HCT116 (cell line): ENCODE data around the gene LRRC4C.

Source experiments
- CBX3 ChIP-seq: IDR thresholded peaks from 2 replicates; pipeline ENCODE4 v1.6.1; 2012; ENCODE audit warnings: low read depth
- CEBPB ChIP-seq: IDR thresholded peaks from 2 replicates; pipeline ENCODE4 v1.6.1; 2012; ENCODE audit warnings: low read depth
- EZH2 ChIP-seq: fragments of 200-600 bp; sonication (generic); IDR thresholded peaks from 2 replicates; pipeline ENCODE4 v1.6.1; 2017; ENCODE audit warnings: antibody characterized with exemption, mixed run types
- POLR2A ChIP-seq: IDR thresholded peaks from 2 replicates; pipeline ENCODE4 v1.7.0; 2011; ENCODE audit warnings: borderline replicate concordance; ENCODE audit not compliant: insufficient read depth, insufficient read length; ENCODE audit errors: extremely low read depth
- POLR2AphosphoS5 ChIP-seq: IDR thresholded peaks from 2 replicates; pipeline ENCODE4 v1.6.1; 2011; ENCODE audit warnings: mild to moderate bottlenecking, low read depth, low read length, moderate library complexity
- SP1 ChIP-seq: IDR thresholded peaks from 2 replicates; pipeline ENCODE4 v1.6.1; 2012; ENCODE audit warnings: low read depth
- YY1 ChIP-seq: IDR thresholded peaks from 2 replicates; pipeline ENCODE4 v1.6.1; 2011; ENCODE audit warnings: low read length, low read depth, moderate library complexity, mild to moderate bottlenecking; ENCODE audit not compliant: insufficient replicate concordance; ENCODE audit errors: extremely low read depth
- ZFX ChIP-seq: fragments of 450-650 bp; IDR thresholded peaks from 2 replicates; pipeline ENCODE4 v1.6.1; 2017
- ZNF274 ChIP-seq: fragments of 200-500 bp; sonication (Bioruptor generic); IDR thresholded peaks from 2 replicates; pipeline ENCODE4 v1.6.1; 2014; ENCODE audit warnings: mild to moderate bottlenecking, low read depth, low read length, inconsistent platforms
- TF ChIP-seq, protein P1 (sequence below), 3 experiments: fragments of 200-600 bp in 1 of 3; sonication (generic) in 1 of 3; IDR thresholded peaks in 2 of 3; conservative IDR thresholded peaks in 1 of 3; 2 replicates each; pipeline ENCODE4 v1.5.1; 2012 to 2017; ENCODE audit warnings: low read depth in 2 of 3, low read length in 2 of 3, antibody characterized with exemption in 1 of 3, borderline replicate concordance in 1 of 3, control low read depth in 1 of 3, mild to moderate bottlenecking in 1 of 3, mixed read lengths in 1 of 3, mixed run types in 1 of 3, moderate library complexity in 1 of 3; ENCODE audit not compliant: insufficient read depth in 1 of 3
- TF ChIP-seq, protein P2 (sequence below): IDR thresholded peaks from 2 replicates; pipeline ENCODE4 v1.6.1; 2012; ENCODE audit warnings: low read depth
- TF ChIP-seq, protein P3 (sequence below): IDR thresholded peaks from 2 replicates; pipeline ENCODE4 v1.6.1; 2011; ENCODE audit warnings: mild to moderate bottlenecking, low read length, moderate library complexity; ENCODE audit not compliant: insufficient replicate concordance; ENCODE audit errors: extremely low read depth

DNA sequence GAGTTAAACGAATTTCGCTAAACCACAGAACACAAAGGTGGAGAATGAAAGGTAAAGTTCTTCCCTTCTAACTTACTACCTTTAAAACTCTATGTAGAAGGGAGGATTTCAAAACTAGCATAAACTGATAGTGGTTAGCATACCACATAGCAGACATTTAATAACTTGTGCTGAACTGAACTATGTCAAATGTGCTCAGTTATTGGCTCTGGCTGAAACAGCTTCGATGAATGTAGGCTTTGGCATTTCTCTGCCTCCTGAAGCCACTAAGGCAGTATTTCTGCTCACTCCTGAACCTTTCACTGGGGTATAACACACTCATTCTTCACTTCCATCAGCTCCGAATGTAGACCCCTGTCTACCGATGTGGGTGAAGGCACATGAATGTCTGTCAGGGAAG is 1188.1 kb downstream of the LRRC4C start:
- TF ChIP-seq, protein P1, sequence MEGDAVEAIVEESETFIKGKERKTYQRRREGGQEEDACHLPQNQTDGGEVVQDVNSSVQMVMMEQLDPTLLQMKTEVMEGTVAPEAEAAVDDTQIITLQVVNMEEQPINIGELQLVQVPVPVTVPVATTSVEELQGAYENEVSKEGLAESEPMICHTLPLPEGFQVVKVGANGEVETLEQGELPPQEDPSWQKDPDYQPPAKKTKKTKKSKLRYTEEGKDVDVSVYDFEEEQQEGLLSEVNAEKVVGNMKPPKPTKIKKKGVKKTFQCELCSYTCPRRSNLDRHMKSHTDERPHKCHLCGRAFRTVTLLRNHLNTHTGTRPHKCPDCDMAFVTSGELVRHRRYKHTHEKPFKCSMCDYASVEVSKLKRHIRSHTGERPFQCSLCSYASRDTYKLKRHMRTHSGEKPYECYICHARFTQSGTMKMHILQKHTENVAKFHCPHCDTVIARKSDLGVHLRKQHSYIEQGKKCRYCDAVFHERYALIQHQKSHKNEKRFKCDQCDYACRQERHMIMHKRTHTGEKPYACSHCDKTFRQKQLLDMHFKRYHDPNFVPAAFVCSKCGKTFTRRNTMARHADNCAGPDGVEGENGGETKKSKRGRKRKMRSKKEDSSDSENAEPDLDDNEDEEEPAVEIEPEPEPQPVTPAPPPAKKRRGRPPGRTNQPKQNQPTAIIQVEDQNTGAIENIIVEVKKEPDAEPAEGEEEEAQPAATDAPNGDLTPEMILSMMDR (IDR thresholded peaks at IDR 0.05 in 2 of 3, conservative IDR thresholded peaks at IDR 0.05 in 1 of 3; ENCODE audit: borderline replicate concordance in 1 of 3, insufficient read depth in 1 of 3, low read depth in 2 of 3, low read length in 2 of 3), result no peak
- TF ChIP-seq EZH2, result no peak
- TF ChIP-seq ZNF274, result no peak
- TF ChIP-seq ZFX, result no peak
- TF ChIP-seq POLR2AphosphoS5, result no peak
- TF ChIP-seq, protein P2, sequence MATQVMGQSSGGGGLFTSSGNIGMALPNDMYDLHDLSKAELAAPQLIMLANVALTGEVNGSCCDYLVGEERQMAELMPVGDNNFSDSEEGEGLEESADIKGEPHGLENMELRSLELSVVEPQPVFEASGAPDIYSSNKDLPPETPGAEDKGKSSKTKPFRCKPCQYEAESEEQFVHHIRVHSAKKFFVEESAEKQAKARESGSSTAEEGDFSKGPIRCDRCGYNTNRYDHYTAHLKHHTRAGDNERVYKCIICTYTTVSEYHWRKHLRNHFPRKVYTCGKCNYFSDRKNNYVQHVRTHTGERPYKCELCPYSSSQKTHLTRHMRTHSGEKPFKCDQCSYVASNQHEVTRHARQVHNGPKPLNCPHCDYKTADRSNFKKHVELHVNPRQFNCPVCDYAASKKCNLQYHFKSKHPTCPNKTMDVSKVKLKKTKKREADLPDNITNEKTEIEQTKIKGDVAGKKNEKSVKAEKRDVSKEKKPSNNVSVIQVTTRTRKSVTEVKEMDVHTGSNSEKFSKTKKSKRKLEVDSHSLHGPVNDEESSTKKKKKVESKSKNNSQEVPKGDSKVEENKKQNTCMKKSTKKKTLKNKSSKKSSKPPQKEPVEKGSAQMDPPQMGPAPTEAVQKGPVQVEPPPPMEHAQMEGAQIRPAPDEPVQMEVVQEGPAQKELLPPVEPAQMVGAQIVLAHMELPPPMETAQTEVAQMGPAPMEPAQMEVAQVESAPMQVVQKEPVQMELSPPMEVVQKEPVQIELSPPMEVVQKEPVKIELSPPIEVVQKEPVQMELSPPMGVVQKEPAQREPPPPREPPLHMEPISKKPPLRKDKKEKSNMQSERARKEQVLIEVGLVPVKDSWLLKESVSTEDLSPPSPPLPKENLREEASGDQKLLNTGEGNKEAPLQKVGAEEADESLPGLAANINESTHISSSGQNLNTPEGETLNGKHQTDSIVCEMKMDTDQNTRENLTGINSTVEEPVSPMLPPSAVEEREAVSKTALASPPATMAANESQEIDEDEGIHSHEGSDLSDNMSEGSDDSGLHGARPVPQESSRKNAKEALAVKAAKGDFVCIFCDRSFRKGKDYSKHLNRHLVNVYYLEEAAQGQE, result no peak
- TF ChIP-seq POLR2A, result no peak
- no peak for TF ChIP-seq SP1
- TF ChIP-seq, protein P3, sequence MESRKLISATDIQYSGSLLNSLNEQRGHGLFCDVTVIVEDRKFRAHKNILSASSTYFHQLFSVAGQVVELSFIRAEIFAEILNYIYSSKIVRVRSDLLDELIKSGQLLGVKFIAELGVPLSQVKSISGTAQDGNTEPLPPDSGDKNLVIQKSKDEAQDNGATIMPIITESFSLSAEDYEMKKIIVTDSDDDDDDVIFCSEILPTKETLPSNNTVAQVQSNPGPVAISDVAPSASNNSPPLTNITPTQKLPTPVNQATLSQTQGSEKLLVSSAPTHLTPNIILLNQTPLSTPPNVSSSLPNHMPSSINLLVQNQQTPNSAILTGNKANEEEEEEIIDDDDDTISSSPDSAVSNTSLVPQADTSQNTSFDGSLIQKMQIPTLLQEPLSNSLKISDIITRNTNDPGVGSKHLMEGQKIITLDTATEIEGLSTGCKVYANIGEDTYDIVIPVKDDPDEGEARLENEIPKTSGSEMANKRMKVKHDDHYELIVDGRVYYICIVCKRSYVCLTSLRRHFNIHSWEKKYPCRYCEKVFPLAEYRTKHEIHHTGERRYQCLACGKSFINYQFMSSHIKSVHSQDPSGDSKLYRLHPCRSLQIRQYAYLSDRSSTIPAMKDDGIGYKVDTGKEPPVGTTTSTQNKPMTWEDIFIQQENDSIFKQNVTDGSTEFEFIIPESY, result no peak
- no peak for TF ChIP-seq CBX3
- no peak for TF ChIP-seq YY1
- TF ChIP-seq CEBPB, result no peak
